Fibroblast of peridontal ligament (primary cell): ENCODE measurements around the gene NPFFR2.
"Not testable (repeated sequence)": the region's sequence is repeated elsewhere in the genome, so short reads cannot be mapped to it uniquely, and the experiment has no call there.

ENCODE experiments used
- DNase-seq: peaks from one replicate; pipeline ENCODE4 v3.0.0-alpha.2; 2010; ENCODE audit errors: extremely low read depth

Gene NPFFR2

GRCh38 chr4:72112514-72113156 lies 80.8 kb downstream of the NPFFR2 start:
- peak; percentile 3 for DNase-seq

GRCh38 chr4:72118017-72118416 lies 86.2 kb downstream of the NPFFR2 start:
- no peak for DNase-seq

GRCh38 chr4:72119946-72120345 lies 88.1 kb downstream of the NPFFR2 start:
- DNase-seq: no peak

GRCh38 chr4:72128741-72129140 lies 96.9 kb downstream of the NPFFR2 start:
- no peak for DNase-seq

- DNase-seq: no peak
These were observed 104.6 kb downstream of the NPFFR2 start for GRCh38 chr4:72136429-72136828.

- not testable (repeated sequence) for DNase-seq
These were observed 108.2 kb downstream of the NPFFR2 start for GRCh38 chr4:72139997-72140396.

- no peak for DNase-seq
These were observed 112.4 kb downstream of the NPFFR2 start for GRCh38 chr4:72144241-72144640.

GRCh38 chr4:72152731-72153130 lies 120.9 kb downstream of the NPFFR2 start:
- no peak for DNase-seq

- DNase-seq: not testable (repeated sequence)
These were observed 121.8 kb downstream of the NPFFR2 start for GRCh38 chr4:72153634-72154033.

GRCh38 chr4:72169285-72169684 lies 137.5 kb downstream of the NPFFR2 start:
- not testable (repeated sequence) for DNase-seq

- DNase-seq: no peak
These were observed 138.1 kb downstream of the NPFFR2 start for GRCh38 chr4:72169861-72170260.

- DNase-seq: no peak
These were observed 140.0 kb downstream of the NPFFR2 start for GRCh38 chr4:72171761-72172160.

- DNase-seq: no peak
These were observed 147.5 kb downstream of the NPFFR2 start for GRCh38 chr4:72179342-72179741.

- no peak for DNase-seq
These were observed 154.9 kb downstream of the NPFFR2 start for GRCh38 chr4:72186714-72187113.

GRCh38 chr4:72194046-72194445 lies 162.2 kb downstream of the NPFFR2 start:
- DNase-seq: no peak

GRCh38 chr4:72194453-72194852 lies 162.7 kb downstream of the NPFFR2 start:
- DNase-seq: no peak
